DND-41 (cell line): Measurements from ENCODE around the gene TMUB2.
"Not testable (repeated sequence)": the region's sequence is repeated elsewhere in the genome, so short reads cannot be mapped to it uniquely, and the experiment has no call there.

ENCODE experiments used
- ATAC-seq: fragments of 200-7000 bp; cut with Tn5 transposase; 3 replicates; pipeline ENCODE4 v1.9.1; 2021; ENCODE audit warnings: low read depth; ENCODE audit not compliant: insufficient read depth
- DNase-seq: peaks from one replicate; pipeline ENCODE4 v3.0.0-alpha.2; 2020
- H2AFZ ChIP-seq: 2 replicates; pipeline ENCODE4 v1.6.0; 2012; ENCODE audit warnings: low read depth, low read length
- H3K27ac ChIP-seq: 2 replicates; pipeline ENCODE4 v1.5.1; 2012; ENCODE audit warnings: low read length, inconsistent platforms
- H3K27me3 ChIP-seq: fragments of 200-600 bp; sonication (generic); 2 replicates; pipeline ENCODE4 v1.6.0; 2012; ENCODE audit warnings: low read length, mild to moderate bottlenecking, inconsistent platforms; ENCODE audit not compliant: insufficient read depth, poor library complexity
- H3K36me3 ChIP-seq: 2 replicates; pipeline ENCODE4 v1.5.1; 2012; ENCODE audit warnings: low read length, inconsistent platforms; ENCODE audit not compliant: insufficient read depth
- H3K4me1 ChIP-seq: 2 replicates; pipeline ENCODE4 v1.5.1; 2012; ENCODE audit warnings: mild to moderate bottlenecking, low read length; ENCODE audit not compliant: insufficient read depth
- H3K4me2 ChIP-seq: 2 replicates; pipeline ENCODE4 v1.6.0; 2012; ENCODE audit warnings: mild to moderate bottlenecking, moderate library complexity, low read length, inconsistent platforms; ENCODE audit not compliant: insufficient read depth
- H3K4me3 ChIP-seq, 2 experiments: fragments of 200-600 bp in 1 of 2; shearing (Covaris generic) in 1 of 2; 2 replicates each; pipeline ENCODE4 v1.5.1; 2012 to 2016; ENCODE audit warnings: inconsistent platforms in 2 of 2, low read length in 2 of 2, mild to moderate bottlenecking in 2 of 2, low read depth in 1 of 2, moderate library complexity in 1 of 2
- H3K79me2 ChIP-seq: 2 replicates; pipeline ENCODE4 v1.6.0; 2012; ENCODE audit warnings: low read length, inconsistent platforms; ENCODE audit not compliant: insufficient read depth
- H3K9ac ChIP-seq: 2 replicates; pipeline ENCODE4 v1.6.0; 2012; ENCODE audit warnings: low read depth, mild to moderate bottlenecking, inconsistent platforms, low read length, moderate library complexity
- H3K9me3 ChIP-seq: 2 replicates; pipeline ENCODE4 v1.5.1; 2012; ENCODE audit warnings: low read length, moderate library complexity, mild to moderate bottlenecking, inconsistent platforms; ENCODE audit not compliant: insufficient read depth, severe bottlenecking
- H4K20me1 ChIP-seq: 2 replicates; pipeline ENCODE4 v1.6.0; 2012; ENCODE audit warnings: low read length; ENCODE audit not compliant: insufficient read depth
- CTCF ChIP-seq: IDR thresholded peaks from 2 replicates; pipeline ENCODE4 v1.5.1; 2012; ENCODE audit warnings: borderline replicate concordance, low read length, moderate library complexity, mild to moderate bottlenecking; ENCODE audit not compliant: poor library complexity, severe bottlenecking; ENCODE audit errors: extremely low read depth
- EZH2 ChIP-seq: IDR thresholded peaks from 3 replicates; pipeline ENCODE4 v1.6.1; 2012; ENCODE audit warnings: borderline replicate concordance, low read depth, mild to moderate bottlenecking, moderate library complexity, low read length, inconsistent platforms; ENCODE audit not compliant: severe bottlenecking

TMUB2 gene

GRCh38 chr17:44186307-44187130, at the start of gene TMUB2:
TMUB2 (plus strand) TSS chr17:44186972; CDS start chr17:44187709, 737 bp downstream.
- peaks cover 71% of the 10 kb centered on the region for H3K79me2 ChIP-seq
- H4K20me1 ChIP-seq: peaks cover 27% of the 10 kb centered on the region
- peak within 1 kb of the TSS; percentile 85 for H3K4me2 ChIP-seq

DNA sequence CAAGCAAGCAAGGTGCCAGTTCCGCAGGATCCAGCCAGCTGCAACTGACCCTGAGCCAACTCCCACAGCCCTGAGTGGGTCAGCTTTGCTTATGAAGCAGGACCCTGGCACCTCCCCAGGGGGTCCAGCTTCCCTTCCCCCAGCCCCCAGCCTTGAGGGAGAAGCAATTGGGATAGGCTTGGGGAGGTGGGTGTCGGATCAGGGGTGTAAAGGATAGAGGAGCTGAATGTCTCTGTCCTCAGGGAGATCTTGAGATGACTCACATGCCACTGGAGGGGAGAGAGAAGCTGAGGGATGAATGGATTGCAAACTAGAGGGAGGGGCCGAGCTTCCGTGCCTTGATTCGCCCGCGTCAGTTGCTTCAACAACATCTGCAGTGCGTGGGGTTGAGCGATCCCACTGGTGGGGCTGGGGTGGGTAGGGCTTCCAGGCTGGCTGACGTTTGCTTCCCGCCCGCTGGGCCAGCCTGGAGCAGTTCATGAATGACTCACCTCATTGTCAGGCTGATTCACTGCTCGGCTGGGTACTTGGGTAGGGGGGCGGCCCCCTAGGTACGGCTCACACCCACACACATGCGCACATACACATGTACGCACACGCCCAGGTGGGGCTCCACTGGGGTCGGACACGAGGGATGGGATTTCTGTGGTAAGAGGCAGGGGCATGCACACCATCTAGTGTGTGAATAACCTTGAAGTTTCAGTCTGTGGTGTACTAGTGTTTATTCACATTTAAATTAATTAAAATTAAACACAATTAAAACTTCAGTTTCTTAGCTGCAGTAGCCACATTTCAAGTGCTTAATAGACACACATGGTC, 48.7 kb upstream of the TMUB2 start:
- Histone ChIP-seq H3K9me3 (no peaks in the 10 kb centered on the region), H3K27ac (no peak overlapping the region), H3K27me3 (no peaks in the 10 kb centered on the region), H2AFZ (no peak overlapping the region), H3K4me3 (no peak overlapping the region), H3K36me3 (no peaks in the 10 kb centered on the region; the same call in 1 of the 2 replicates), H3K4me1 (peaks cover 16% of the 10 kb centered on the region), H3K4me2 (no peak overlapping the region), H3K9ac (no peak overlapping the region), H3K79me2 (peaks cover 13% of the 10 kb centered on the region), H4K20me1 (no peaks in the 10 kb centered on the region)
- DNase-seq (no peak), ATAC-seq (no peak)
- TF ChIP-seq CTCF (no peak), EZH2 (no peak)

More at GRCh38 chr17:44186307-44187130, at the start of gene TMUB2:
- Histone ChIP-seq H3K4me3 (peak within 1 kb of the TSS; percentile 80 to 87), H3K36me3 (peaks cover 53% of the 10 kb centered on the region), H3K9me3 (no peaks in the 10 kb centered on the region), H2AFZ (peak within 1 kb of the TSS; percentile 90), H3K9ac (peak within 1 kb of the TSS; percentile 68), H3K27me3 (no peaks in the 10 kb centered on the region), H3K27ac (peak within 1 kb of the TSS; percentile 99), H3K4me1 (peaks cover 46% of the 10 kb centered on the region)
- peak; percentile 99 for DNase-seq
- ATAC-seq: peak; percentile 83
- TF ChIP-seq CTCF: no peak
- TF ChIP-seq EZH2: no peak

GRCh38 chr17:44143921-44144320, 42.9 kb upstream of the TMUB2 start:
- Histone ChIP-seq H4K20me1 (peaks cover 10% of the 10 kb centered on the region), H3K79me2 (peaks cover 33% of the 10 kb centered on the region), H3K36me3 (peaks cover 40% of the 10 kb centered on the region), H3K4me2 (peak overlapping the region; percentile 4; the same call in 1 of the 2 replicates), H3K4me1 (peaks cover 22% of the 10 kb centered on the region)
- not testable (repeated sequence) for H3K9me3 ChIP-seq, H3K27ac ChIP-seq, H3K4me3 ChIP-seq, H3K9ac ChIP-seq, H2AFZ ChIP-seq, H3K27me3 ChIP-seq, DNase-seq, ATAC-seq
